SK-N-MC (cell line): ENCODE results near the gene GDPD5.

Experiments
- DNase-seq: peaks from one replicate; pipeline ENCODE4 v3.0.0-alpha.2; 2011; ENCODE audit warnings: low read depth, low spot score
- H3K27ac ChIP-seq: fragments of 200-600 bp; sonication (generic); 2 replicates; pipeline ENCODE4 v1.5.1; 2016; ENCODE audit warnings: mixed run types
- H3K36me3 ChIP-seq: fragments of 200-600 bp; sonication (generic); 2 replicates; pipeline ENCODE4 v1.6.1; 2017; ENCODE audit warnings: antibody characterized with exemption, low read length, mixed read lengths; ENCODE audit not compliant: insufficient read depth
- H3K4me3 ChIP-seq: fragments of 200-600 bp; sonication (generic); 2 replicates; pipeline ENCODE4 v1.5.1; 2016
- H3K9ac ChIP-seq: fragments of 200-600 bp; sonication (generic); 2 replicates; pipeline ENCODE4 v1.8.0; 2017; ENCODE audit warnings: mixed run types, mixed read lengths; ENCODE audit not compliant: insufficient read length
- H3K9me3 ChIP-seq: fragments of 200-600 bp; sonication (generic); 2 replicates; pipeline ENCODE4 v1.6.1; 2017; ENCODE audit warnings: low read depth, mild to moderate bottlenecking, antibody characterized with exemption, low read length, moderate library complexity, mixed read lengths
- EZH2 ChIP-seq: fragments of 200-600 bp; sonication (generic); IDR thresholded peaks from one replicate; pipeline ENCODE4 v1.6.1; 2017; ENCODE audit warnings: antibody characterized with exemption
- FOXP2 ChIP-seq: optimal IDR thresholded peaks from 2 replicates; pipeline ENCODE3; 2011; ENCODE audit warnings: mild to moderate bottlenecking, moderate library complexity; ENCODE audit not compliant: insufficient read depth; ENCODE audit errors: extremely low read length, control extremely low read depth
- POLR2AphosphoS5 ChIP-seq: IDR thresholded peaks from 2 replicates; pipeline ENCODE4 v1.6.1; 2012; ENCODE audit warnings: mild to moderate bottlenecking, low read depth, low read length, borderline replicate concordance

GDPD5 gene

DNA sequence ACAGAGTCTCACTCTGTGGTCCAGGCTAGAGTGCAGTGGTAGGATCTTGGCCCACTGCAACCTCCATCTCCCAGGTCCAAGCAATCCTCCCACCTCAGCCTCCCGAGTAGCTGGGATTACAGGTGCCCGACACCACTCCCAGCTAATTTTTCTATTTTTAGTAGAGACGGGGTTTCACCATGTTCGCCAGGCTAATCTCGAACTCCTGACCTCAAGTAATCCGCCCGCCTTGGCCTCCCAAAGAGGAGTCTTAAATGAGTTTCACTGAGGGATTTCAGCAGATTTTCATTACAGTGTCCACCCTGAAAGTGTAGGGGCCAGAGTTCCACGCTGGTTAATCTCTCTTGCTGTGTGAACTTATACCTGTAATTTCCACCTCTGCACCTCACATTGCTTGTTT, 126.8 kb downstream of the GDPD5 start:
- no peak overlapping the region for H3K9ac ChIP-seq
- H3K27ac ChIP-seq, result no peak overlapping the region
- no peak overlapping the region for H3K4me3 ChIP-seq
- no peaks in the 10 kb centered on the region for H3K9me3 ChIP-seq
- no peak for DNase-seq
- TF ChIP-seq POLR2AphosphoS5 (no peak), EZH2 (no peak), FOXP2 (no peak)
- peaks cover 42% of the 10 kb centered on the region for H3K36me3 ChIP-seq

DNA sequence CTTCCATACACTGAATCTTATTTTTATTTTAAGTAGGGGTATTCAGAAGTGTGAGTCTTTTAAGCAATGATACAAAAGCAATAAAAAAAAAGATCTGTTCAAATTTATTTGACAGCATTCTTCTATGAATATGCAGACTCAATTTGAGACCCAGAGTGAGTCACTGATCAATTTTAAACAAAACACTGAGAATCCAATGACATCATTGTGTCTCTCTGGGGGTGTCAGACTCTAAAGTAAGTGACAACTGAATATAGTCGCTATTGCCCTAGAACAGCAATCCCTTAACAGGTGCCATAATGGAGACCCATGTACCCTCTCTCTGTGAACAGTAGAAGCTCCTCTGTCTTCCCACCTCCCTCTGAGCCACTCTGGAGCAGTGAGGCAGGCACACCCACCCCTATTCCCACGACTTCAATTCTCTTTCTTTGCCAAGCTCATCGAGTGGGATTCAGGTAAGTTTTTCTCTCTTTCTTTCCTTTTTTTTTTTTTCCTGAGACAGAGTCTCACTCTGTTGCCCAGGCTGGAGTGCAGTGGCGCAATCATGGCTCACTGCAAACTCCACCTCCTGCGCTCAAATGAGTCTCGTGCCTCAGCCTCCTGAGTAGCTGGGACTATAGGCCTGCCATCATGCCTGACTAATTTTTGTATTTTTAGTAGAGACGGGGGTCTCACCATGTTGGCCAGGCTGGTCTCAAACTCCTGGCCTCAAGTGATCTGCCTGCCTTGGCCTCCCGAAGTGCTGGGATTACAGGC, 131.5 kb downstream of the GDPD5 start:
- Histone ChIP-seq H3K9me3 (no peaks in the 10 kb centered on the region), H3K4me3 (no peak overlapping the region)
- TF ChIP-seq EZH2, result no peak
- TF ChIP-seq FOXP2, result no peak
- no peak for TF ChIP-seq POLR2AphosphoS5

DNA sequence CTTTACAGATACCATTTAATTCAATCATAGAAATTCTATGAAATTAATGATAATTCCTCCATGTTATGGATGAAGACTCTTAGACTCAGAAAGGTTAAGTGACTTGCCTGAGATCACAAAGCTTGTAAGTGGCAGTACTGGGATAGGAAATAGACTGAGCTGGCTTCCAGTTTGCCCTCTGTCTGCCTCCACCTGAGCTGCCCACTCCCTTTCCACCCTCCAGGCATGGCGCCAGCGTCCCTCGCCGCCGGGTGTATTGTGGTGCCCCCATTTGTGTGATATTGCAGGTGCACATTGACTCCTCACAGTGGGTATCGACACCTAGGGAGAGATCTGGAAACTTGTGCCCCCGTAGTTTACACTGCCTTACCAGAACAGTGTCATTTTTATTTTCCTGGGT, 135.8 kb downstream of the GDPD5 start:
- no peak for TF ChIP-seq POLR2AphosphoS5
- TF ChIP-seq FOXP2, result no peak
- H3K4me3 ChIP-seq, result no peak overlapping the region
- no peak overlapping the region for H3K27ac ChIP-seq
- no peak overlapping the region for H3K9ac ChIP-seq
- H3K36me3 ChIP-seq, result no peaks in the 10 kb centered on the region
- no peak for DNase-seq
- no peaks in the 10 kb centered on the region for H3K9me3 ChIP-seq

More for the DNA sequence above, 131.5 kb downstream of the GDPD5 start:
- DNase-seq, result no peak
- H3K27ac ChIP-seq, result no peak overlapping the region
- no peaks in the 10 kb centered on the region for H3K36me3 ChIP-seq
- no peak overlapping the region for H3K9ac ChIP-seq

DNA sequence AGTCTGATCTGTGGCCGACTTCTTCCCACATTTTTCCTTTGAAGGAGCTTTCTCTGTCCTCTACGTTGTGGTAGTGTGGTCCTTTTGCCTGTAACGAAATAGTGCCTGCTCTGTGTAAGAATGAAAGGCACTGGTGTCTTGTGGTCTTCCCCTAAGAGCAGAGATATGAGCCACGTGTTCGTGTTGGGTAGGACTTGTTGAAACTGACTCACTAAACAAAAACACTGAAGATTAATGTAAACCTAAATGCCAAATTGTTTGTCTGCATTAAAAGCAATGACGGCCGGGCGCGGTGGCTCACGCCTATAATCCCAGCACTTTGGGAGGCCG, 136.5 kb downstream of the GDPD5 start:
- DNase-seq, result no peak
- no peaks in the 10 kb centered on the region for H3K9me3 ChIP-seq
- H3K36me3 ChIP-seq, result no peaks in the 10 kb centered on the region
- no peak overlapping the region for H3K9ac ChIP-seq
- no peak overlapping the region for H3K27ac ChIP-seq
- no peak overlapping the region for H3K4me3 ChIP-seq
- TF ChIP-seq EZH2, result no peak
- no peak for TF ChIP-seq FOXP2
- TF ChIP-seq POLR2AphosphoS5, result no peak

DNA sequence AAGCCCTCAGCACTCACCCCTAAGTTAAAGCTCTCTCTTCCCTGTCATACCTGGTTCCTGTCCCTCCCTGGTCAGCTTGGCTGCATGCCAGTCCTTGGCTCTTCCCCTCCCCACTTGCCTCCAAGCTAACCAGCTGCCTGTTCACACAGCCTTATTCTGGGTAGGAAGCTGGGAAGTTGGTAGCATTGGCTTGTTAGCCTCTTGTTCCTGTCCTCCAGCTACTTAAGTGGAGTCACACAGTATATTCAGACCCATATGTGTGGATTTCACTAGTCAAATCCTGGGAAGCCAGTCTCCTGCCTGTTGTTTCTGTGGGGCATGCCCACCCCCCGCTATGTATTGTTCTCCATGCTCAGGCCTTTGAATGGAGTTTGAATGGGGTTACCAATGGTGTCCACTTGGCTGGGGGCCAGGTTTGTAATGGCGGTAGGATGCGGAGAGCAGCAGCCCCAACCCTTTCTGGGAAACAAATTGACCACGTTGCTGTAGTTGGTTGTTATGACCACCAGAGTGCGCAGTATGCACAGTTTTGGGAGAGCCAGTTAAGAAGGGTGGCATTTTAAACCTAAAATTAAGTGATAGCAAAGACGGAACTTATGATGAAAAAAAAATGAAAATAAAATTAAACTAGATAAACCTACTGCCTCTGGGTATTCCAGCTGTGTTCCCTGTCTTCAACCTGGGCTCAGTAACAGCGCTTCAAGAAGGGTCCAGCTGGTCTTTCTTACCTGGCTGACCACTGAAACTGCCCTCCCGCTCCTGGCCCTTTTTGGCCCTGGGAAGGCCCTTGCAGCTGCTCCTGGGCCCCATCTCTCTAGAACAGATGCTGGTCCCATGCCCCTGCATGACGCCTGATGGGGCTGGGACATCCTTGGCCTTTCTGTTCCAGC, 137.1 kb downstream of the GDPD5 start:
- Histone ChIP-seq H3K27ac (no peak overlapping the region), H3K9me3 (no peaks in the 10 kb centered on the region), H3K36me3 (no peaks in the 10 kb centered on the region), H3K4me3 (no peak overlapping the region), H3K9ac (no peak overlapping the region)
- TF ChIP-seq FOXP2 (no peak), POLR2AphosphoS5 (no peak), EZH2 (no peak)
- peak; percentile 65 for DNase-seq

DNA sequence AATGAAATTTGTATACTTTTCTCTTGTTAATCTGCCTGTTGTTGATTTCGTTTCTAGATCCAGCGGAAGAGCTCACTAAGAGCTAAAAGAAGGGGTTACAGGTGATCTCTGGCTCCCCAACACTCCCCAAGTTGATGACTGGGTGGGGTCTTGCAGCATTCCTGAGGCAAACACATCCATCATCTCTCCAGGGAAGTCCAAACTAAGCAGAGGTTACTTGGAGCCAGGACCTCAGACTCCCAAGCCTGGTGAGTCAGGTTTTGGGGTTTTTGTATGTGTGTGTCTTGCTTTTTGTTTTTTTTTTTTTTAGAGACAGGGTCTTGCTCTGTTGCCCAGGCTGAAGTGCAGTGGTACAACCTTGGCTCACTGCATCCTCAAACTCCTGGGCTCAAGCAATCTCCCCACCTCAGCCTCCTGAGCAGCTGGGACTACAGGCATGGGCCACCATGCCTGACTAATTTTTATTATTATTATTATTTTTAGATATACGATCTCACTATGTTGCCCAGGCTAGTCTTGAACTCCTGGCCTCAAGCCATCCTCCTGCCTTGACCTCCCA, 137.9 kb downstream of the GDPD5 start:
- H3K27ac ChIP-seq, result no peak overlapping the region
- H3K9me3 ChIP-seq, result no peaks in the 10 kb centered on the region

DNA sequence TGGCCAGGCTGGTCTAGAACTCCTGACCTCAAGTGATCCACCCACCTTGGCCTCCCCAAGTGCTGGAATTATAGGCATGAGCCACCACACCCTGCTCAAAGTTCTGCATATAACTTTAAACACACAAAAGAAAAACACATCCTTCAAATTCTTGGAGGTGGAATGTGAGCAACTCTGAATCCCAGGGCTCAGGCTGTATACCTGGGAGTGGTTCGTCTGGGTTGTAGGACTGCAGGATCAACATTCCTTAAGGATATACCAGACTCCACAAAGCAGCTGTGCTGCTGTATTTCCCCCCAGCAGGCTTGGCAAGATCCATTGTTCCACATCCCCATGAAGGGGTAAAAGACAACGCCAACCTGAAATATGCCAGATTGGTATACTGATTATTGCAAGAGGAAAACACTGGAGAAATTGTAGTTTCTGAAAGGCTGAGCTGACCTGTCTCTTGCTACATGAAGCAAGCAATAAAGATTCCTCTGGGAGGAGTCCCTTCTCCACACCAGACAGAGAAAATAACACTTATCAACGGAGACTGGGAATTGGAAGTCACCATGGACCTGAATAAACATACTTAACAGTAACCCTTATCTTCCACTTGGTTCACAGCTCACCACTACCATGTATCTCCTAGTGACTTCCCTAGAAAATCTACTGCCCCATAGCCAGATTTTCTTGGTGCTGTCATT, 138.7 kb downstream of the GDPD5 start:
- TF ChIP-seq POLR2AphosphoS5 (no peak), EZH2 (no peak), FOXP2 (no peak)
- H3K27ac ChIP-seq, result no peak overlapping the region
- no peak for DNase-seq
- no peaks in the 10 kb centered on the region for H3K36me3 ChIP-seq
- H3K9me3 ChIP-seq, result no peaks in the 10 kb centered on the region
- H3K4me3 ChIP-seq, result no peak overlapping the region
- no peak overlapping the region for H3K9ac ChIP-seq

More for the DNA sequence above, 137.9 kb downstream of the GDPD5 start:
- Histone ChIP-seq H3K36me3 (no peaks in the 10 kb centered on the region), H3K4me3 (no peak overlapping the region), H3K9ac (no peak overlapping the region)
- DNase-seq, result no peak
- no peak for TF ChIP-seq POLR2AphosphoS5
- no peak for TF ChIP-seq FOXP2
- no peak for TF ChIP-seq EZH2
